ENCODE measurements around the gene CCNY.
"Not testable (repeated sequence)": the region's sequence is repeated elsewhere in the genome, so short reads cannot be mapped to it uniquely, and the experiment has no call there.

CCNY gene

GRCh38 chr10:35336084-35336831, at the start of gene CCNY:
TSS of gene CCNY (plus strand) at chr10:35336509. CDS start at chr10:35337054, 545 bp downstream.
- DNase-seq: no peak

- DNase-seq: no peak
Observed at GRCh38 chr10:35289198-35289597, 47.1 kb upstream of the CCNY start.

GRCh38 chr10:35294506-35294905, 41.8 kb upstream of the CCNY start:
- DNase-seq: no peak

GRCh38 chr10:35299016-35299415, 37.3 kb upstream of the CCNY start:
- no peak for DNase-seq

GRCh38 chr10:35300063-35300699, 36.1 kb upstream of the CCNY start:
- no peak for DNase-seq

- DNase-seq: no peak
Observed at GRCh38 chr10:35304649-35305048, 31.7 kb upstream of the CCNY start.

GRCh38 chr10:35306852-35307251, 29.5 kb upstream of the CCNY start:
- DNase-seq: no peak

- no peak for DNase-seq
Observed at GRCh38 chr10:35307297-35307696, 29.0 kb upstream of the CCNY start.

GRCh38 chr10:35308809-35309208, 27.5 kb upstream of the CCNY start:
- no peak for DNase-seq

GRCh38 chr10:35314142-35314541, 22.2 kb upstream of the CCNY start:
- not testable (repeated sequence) for DNase-seq

- DNase-seq: not testable (repeated sequence)
Observed at GRCh38 chr10:35315235-35315634, 21.1 kb upstream of the CCNY start.

GRCh38 chr10:35316218-35316967, 19.9 kb upstream of the CCNY start:
- no peak for DNase-seq

GRCh38 chr10:35318551-35318950, 17.8 kb upstream of the CCNY start:
- DNase-seq: no peak

GRCh38 chr10:35320341-35320740, 16.0 kb upstream of the CCNY start:
- no peak for DNase-seq

GRCh38 chr10:35322636-35323035, 13.7 kb upstream of the CCNY start:
- DNase-seq: no peak

GRCh38 chr10:35324196-35324595, 12.1 kb upstream of the CCNY start:
- no peak for DNase-seq

- no peak for DNase-seq
Observed at GRCh38 chr10:35326466-35327235, 9.7 kb upstream of the CCNY start.

- DNase-seq: no peak
Observed at GRCh38 chr10:35327790-35328403, 8.4 kb upstream of the CCNY start.

- no peak for DNase-seq
Observed at GRCh38 chr10:35328404-35329037, 7.8 kb upstream of the CCNY start.

GRCh38 chr10:35329520-35329919, 6.8 kb upstream of the CCNY start:
- no peak for DNase-seq

- peak; percentile 30 for DNase-seq
Observed at GRCh38 chr10:35331894-35332640, 4.2 kb upstream of the CCNY start.

Data from NCI-H510A treated with DMSO at 0.1 percent for 48 hours (cell line).